NCI-H82 treated with DMSO at 0.1 percent for 48 hours (cell line): ENCODE results near the gene DSCAM.
"Not testable (repeated sequence)": the region's sequence is repeated elsewhere in the genome, so short reads cannot be mapped to it uniquely, and the experiment has no call there.

Experiments used
- DNase-seq: peaks from one replicate; lab custom pipeline; 2025; ENCODE audit not compliant: unreplicated experiment; lab: John Stamatoyannopoulos, UW

DSCAM gene

GRCh38 chr21:40472013-40472412, 374.9 kb downstream of the DSCAM start:
- DNase-seq = no peak

GRCh38 chr21:40471103-40471502, 375.9 kb downstream of the DSCAM start:
- DNase-seq = no peak

DNA sequence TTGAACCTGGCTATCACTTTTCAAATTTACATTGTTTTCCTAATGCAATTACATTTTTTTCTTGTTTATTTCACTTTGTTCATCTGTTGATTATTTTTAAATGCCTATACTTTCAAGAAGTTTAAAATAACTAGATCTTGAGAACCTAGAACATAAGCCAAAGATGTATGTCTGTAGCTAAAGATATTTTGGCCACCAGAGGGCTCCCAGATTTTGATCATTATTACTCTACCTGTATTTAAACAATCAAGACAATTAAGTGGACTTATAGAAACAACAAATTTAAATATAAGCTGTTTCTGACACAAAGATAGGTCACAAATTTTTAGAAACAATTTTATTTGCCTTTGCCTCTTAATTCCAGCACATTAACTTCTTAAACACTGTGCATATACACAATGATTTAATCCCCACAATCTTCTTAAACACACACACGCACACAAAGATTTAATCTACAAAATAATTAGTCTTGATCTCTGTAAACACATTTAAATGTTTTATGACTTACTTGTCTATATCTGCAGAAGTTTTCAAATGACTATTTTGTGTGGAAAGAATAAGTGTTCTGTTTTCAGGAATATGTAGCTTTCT, 380.0 kb downstream of the DSCAM start:
- DNase-seq = peak; percentile 37

- DNase-seq = no peak
Measured at GRCh38 chr21:40465382-40465781, 381.6 kb downstream of the DSCAM start.

DNA sequence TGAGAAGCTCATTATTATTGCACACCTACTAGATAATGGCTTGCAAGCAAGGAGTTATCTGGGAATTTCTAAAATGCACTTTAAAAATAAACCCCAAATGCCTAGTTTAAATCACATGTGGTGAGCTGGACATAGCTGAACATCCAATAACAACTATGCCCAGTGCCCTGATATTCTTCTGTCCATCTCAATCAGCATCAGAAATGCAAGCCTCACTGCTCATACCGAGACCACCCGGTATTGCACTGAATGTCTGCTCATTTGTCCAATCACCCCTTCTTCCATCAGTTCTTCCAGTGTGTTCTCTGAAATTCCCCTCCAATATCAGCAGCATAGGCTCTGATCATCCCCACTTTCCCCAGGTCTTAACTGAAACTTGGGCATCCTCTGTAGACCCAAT, 383.8 kb downstream of the DSCAM start:
- DNase-seq = no peak

GRCh38 chr21:40461008-40461407, 385.9 kb downstream of the DSCAM start:
- no peak for DNase-seq

DNA sequence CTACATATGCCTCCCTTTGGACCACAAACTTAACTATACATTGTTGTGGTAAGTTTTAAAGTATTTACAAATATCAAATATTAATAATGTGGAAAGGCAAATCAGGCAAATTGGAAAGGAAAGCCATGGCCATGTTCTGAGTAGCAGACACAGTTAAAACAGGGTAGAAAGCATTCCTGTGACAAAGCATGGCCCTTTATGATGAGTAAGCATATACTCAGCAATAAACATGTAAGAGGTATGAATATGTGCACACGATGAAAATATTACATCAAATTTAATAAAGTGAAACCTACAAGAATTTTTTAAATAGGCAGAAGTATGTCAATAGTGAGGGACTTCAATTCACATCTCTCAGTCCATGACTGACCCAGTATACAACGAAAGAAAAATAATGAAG, 389.2 kb downstream of the DSCAM start:
- no peak for DNase-seq

GRCh38 chr21:40454057-40454456, 392.9 kb downstream of the DSCAM start:
- DNase-seq = peak; percentile 50

DNA sequence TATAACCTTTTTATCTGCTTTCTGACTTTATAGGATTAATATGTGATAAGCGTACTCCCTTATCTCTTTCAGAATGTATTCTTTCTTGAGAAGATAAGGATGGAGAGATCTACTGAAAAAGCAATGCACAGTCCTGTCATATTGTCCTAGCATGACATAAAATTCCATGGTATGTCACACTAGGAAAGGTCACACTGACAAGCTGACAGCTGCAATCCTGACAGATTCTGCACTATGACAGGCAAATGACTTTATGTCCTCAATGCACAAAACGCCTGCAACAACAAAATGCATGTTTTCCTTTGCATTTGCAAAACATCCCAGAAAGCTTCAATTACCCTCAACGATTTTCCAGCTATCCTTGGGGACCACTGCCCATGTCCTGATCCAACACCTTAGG, 393.8 kb downstream of the DSCAM start:
- no peak for DNase-seq

- no peak for DNase-seq
Measured at GRCh38 chr21:40452548-40452947, 394.4 kb downstream of the DSCAM start.

- no peak for DNase-seq
Measured at GRCh38 chr21:40447016-40447415, 399.9 kb downstream of the DSCAM start.

DNA sequence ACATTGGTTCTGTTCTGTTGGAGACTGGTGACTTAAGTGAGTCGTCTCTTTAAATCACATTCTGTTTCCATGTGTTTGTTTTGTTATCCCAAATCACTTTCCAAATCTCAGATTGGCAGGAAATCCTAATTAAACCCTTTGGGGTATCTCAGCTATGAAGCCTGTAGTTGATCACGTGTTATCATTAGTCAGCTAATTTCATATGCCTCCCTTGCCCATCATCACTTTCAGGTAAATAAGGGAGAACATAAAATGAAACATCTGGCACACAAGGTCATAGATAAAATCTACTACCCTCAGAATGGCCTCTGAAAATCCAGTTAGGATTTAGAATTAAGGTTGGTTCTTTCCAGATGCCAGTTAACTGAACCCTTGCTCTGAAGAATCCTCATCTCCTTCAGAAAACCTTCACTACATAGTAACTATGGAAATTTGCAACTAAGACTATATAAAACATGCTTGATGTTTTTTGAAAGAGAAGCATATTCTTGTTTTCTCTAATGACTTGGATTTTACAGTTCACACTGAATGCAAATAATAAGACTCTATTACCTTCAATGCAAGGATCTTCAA, 401.5 kb downstream of the DSCAM start:
- DNase-seq = no peak

DNA sequence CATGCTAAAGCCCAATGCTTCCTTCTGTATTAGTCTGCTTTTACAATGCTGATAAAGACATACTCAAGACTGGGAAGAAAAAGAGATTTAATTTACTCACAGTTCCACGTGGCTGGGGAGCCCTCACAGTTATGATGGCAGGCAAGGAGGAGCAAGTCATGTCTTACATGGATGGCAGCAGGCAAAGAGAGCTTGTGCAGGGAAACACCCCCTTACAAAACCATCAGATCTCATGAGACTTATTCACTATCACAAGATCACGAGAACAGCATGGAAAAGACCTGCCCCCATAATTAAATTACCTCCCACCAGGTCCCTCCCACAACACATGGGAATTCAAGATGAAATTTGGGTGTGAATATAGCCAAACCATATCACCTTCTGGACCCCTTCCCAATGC, 407.4 kb downstream of the DSCAM start:
- not testable (repeated sequence) for DNase-seq

GRCh38 chr21:40438616-40439015, 408.3 kb downstream of the DSCAM start:
- no peak for DNase-seq

DNA sequence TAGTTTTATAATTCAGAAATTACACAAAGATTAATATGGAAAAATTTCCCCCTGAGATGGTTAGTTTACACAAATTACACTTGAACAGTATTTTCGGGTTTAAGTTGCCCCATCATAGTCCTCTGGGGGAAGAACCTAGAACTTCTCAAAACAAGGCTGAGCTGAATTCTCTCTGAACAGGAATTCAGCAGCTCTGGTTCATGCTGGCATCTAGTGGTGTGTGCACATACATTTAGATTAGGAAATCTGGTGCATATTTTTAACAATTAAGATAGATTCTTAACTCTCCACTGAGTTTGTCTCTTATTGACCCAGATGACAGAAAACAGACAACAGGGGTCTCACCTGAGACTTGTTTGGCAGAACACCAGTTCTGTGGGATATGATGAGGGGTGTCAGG, 410.7 kb downstream of the DSCAM start:
- DNase-seq = no peak

DNA sequence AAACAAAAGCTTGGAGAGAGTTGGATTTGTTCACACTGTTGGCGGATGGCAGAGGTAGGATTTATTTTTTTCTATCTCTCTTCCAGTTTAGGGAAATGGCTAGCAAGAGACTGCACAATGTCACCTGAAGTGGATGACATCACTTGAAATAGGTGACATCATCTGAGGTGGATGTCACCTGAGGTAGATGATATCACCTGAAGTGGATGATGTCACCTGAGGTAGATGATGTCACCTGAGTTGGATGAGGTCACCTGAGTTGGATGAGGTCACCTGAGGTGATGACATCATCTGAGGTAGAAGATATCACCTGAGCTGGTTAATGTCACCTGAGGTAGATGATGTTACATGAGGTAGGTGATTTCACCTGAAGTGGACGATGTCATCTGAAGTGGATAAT, 413.4 kb downstream of the DSCAM start:
- DNase-seq = no peak

- DNase-seq = no peak
Measured at GRCh38 chr21:40425981-40426380, 421.0 kb downstream of the DSCAM start.

DNA sequence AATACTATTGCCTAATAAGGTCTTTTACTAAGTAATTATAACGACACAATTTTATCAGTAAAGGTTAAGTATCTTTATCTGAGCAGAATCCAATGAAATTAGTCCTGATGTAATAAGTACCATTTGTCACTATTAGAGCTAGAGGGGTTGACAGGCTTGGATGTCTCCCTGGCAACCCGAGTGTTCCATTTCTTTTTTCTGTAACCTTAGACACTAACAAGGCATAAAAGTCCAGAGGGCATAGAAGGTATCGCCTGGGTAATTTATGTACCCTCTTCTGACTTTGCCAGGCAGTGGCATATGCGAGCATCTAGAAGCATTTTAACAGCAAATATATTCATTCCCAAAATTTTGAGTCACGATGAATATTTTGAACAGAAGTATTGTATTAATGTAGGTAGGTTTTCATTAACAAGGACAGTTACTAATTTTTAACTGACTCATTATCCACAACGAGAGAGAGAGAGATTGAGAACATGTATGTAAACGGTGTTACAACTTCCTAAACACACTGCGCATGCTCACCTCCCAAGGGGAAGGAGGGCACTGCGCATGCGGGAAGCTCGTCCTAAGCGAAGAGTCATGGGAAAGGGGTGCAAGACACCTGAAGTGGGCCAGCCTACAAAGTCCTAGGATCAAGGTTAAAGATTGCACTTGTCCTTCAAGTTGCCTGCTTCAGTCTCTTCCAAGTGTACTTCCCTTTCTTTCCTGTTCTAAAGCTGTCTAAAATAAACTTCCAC, 423.9 kb downstream of the DSCAM start:
- DNase-seq = no peak

GRCh38 chr21:40421121-40421520, 425.8 kb downstream of the DSCAM start:
- DNase-seq = no peak

DNA sequence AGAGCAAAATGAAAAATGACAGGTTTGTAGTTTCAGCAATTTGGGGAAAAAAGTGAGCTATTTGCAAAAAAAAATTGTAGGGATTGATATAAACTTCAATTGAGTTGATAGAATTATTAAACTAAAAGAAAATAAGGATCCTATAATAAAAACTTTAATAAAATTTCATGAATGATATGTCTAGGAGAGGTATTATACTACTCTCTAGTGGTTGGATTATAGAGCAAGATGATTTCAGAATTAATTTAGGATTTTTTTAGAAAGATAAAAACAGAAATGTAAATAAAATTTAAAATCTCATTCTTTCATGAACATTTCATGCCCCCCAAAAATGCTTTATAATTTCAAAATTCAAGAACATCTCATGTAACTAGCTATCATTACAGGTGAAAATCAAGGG, 430.4 kb downstream of the DSCAM start:
- DNase-seq = no peak

DNA sequence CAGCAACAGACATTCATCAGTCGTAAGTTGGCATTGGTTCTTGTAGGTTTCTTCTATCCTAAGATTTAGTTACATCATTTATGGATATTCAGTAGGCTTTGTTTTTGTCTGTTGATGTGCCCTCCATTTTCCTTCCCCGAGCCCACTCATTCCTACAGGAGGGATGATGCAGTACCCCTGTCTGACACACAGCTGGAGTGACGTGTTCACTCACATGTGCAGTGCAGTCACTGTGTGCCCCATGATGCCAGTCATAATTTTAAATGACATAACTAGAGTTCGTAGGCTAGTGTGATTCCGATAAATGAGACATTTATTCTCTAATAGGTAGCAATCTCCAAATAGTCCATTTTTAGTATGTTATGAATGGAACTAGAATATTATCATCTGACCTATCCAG, 438.4 kb downstream of the DSCAM start:
- no peak for DNase-seq

DNA sequence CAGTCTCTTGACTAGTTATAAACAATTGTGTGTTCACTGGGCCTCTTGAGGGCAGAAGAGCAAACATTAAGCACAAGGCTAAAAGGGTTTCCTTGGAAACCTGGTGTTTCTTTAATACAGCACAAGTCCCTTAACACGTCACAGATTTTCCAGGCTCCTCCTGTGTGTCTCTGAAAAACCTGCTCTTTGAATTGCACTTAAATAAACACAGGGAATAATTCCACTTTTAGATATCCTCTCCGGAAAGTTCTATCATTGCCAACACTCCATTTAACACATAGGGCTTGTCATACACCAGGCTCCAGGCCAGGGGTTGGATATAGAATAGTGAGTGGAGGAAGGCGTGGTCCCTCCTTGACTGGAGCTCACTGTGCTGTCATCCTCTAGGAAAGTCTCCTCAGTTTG, 442.6 kb downstream of the DSCAM start:
- DNase-seq = no peak
